Measurements from ENCODE around the gene KIF2C. TPM values are rescaled to one million over a fixed set of nuclear protein-coding genes. Genes with fewer than 3 reads are reported as not detected.

Gene KIF2C
- polyA plus RNA-seq (2013, experiment 1 of 2), result 5.2 TPM
- 4.9 TPM for polyA plus RNA-seq (2013, experiment 2 of 2)

DNA sequence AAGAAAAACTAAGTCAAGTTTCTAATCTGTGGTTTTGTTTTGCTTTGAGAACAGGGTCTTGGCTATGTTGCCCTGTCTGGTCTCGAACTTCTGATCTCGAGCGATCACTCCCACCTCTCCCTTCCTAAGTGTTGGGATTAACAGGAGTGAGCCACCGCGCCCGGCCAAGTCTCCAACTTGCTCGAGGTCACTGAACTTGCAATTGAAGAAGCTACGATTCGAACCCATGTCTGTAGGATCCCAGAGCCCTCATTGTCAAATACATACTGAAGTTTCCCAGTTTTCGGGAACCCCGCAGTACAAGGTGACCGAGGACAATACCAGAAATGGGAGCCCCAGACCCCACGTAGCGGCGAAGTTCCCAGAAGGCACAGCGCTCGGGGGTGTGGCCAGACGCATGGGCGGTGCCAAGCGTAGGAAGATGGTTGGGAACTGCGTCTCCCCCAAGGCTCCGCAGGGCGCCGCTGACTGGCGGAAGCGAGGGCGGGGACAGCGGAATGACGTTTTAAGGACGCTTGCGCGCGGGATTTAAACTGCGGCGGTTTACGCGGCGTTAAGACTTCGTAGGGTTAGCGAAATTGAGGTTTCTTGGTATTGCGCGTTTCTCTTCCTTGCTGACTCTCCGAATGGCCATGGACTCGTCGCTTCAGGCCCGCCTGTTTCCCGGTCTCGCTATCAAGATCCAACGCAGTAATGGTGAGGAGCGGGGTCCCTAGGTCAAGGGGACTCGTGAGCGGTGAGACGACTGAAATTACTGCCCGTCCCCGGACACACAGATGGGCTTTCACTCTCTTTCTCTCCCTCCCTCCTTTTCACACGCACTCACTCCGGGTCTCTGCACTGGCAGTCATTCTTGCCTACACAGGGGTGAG lies at the start of gene KIF2C:
KIF2C (plus strand) TSS at position 531 of the 872 bp plus-strand sequence; CDS start at position 627, 96 bp downstream.
- Histone ChIP-seq H3K36me3 (ENCODE audit: control insufficient read depth in 1 of 2, insufficient read depth in 2 of 2, low read depth in 1 of 2, low read length in 2 of 2) (no peaks in the 10 kb centered on the region), H2BK12ac (ENCODE audit: low read length in 2 of 2) (no peak within 1 kb of the TSS), H2AFZ (ENCODE audit: low read depth, low read length) (peak within 1 kb of the TSS; percentile 94), H3K79me1 (replicated peaks; ENCODE audit: low read length, poor library complexity, severe bottlenecking) (peaks cover 22% of the 10 kb centered on the region), H3K4me3 (ENCODE audit: insufficient read depth in 1 of 2, low read depth in 1 of 2, low read length in 2 of 2) (peak within 1 kb of the TSS; percentile 65 to 99), H3K4ac (ENCODE audit: low read depth in 1 of 2, low read length in 2 of 2) (peak within 1 kb of the TSS; percentile 64 to 74), H4K91ac (ENCODE audit: low read length) (peak within 1 kb of the TSS; percentile 52), H3K4me1 (ENCODE audit: control insufficient read depth, insufficient read depth, low read depth, low read length) (peaks cover 6% of the 10 kb centered on the region), H3K18ac (ENCODE audit: low read depth in 1 of 2, low read length in 2 of 2) (peak within 1 kb of the TSS; percentile 81 to 84), H3K9ac (ENCODE audit: low read length) (peak within 1 kb of the TSS; percentile 96), H4K8ac (ENCODE audit: low read length) (peak within 1 kb of the TSS; percentile 81), H3K27ac (ENCODE audit: low read length, poor library complexity, severe bottlenecking) (peak within 1 kb of the TSS; percentile 86), H3K14ac (ENCODE audit: low read length in 2 of 2) (no peak within 1 kb of the TSS), H3K23ac (ENCODE audit: low read length in 2 of 2) (peak within 1 kb of the TSS in 1 of 2 experiments; percentile 37), H2BK120ac (ENCODE audit: low read depth, low read length) (peak within 1 kb of the TSS; percentile 51), H2BK5ac (ENCODE audit: low read depth, low read length, poor library complexity, severe bottlenecking) (no peak within 1 kb of the TSS), H3K27me3 (ENCODE audit: control insufficient read depth in 1 of 2, insufficient read depth in 1 of 2, low read length in 2 of 2) (no peaks in the 10 kb centered on the region), H3K9me3 (ENCODE audit: control insufficient read depth, low read length) (no peaks in the 10 kb centered on the region), H3K4me2 (ENCODE audit: low read length, poor library complexity, severe bottlenecking) (peak within 1 kb of the TSS; percentile 91), H2BK15ac (ENCODE audit: low read depth, poor library complexity, severe bottlenecking) (no peak within 1 kb of the TSS), H2AK5ac (ENCODE audit: low read length, severe bottlenecking) (no peak within 1 kb of the TSS)
- WGBS, result 10% methylated on average over 57 of the region's 57 CpGs
- DNase-seq, result peak; percentile 96

DNA sequence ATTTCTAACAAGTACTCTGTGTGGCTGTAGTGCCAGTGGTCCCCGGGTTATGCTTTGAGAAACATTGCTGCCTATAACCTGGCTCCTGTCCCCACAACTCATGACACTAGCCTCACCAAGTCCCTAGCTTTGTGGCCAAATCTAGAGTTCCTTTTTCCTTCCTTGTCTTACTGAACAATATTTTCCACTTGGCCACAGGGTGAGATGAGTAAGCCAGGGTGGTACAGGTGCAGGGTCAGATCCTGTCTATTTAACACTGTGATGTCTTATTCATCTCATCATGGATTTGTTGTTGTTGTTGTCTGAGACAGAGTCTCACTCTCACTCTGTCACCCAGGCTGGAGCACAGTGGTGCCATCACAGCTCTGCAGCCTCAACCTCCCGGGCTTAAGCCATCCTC lies 46.5 kb upstream of the KIF2C start:
- H2AK5ac ChIP-seq (ENCODE audit: low read length, severe bottlenecking), result no peak overlapping the region
- no peak overlapping the region for H2BK15ac ChIP-seq (ENCODE audit: low read depth, poor library complexity, severe bottlenecking)
- DNase-seq, result no peak
- H3K4me2 ChIP-seq (ENCODE audit: low read length, poor library complexity, severe bottlenecking), result no peak overlapping the region
- H2AFZ ChIP-seq (ENCODE audit: low read depth, low read length), result no peak overlapping the region
- H3K4me1 ChIP-seq (ENCODE audit: control insufficient read depth, insufficient read depth, low read depth, low read length), result peaks cover 1% of the 10 kb centered on the region
- no peak overlapping the region for H2BK120ac ChIP-seq (ENCODE audit: low read depth, low read length)
- H3K27me3 ChIP-seq (ENCODE audit: control insufficient read depth in 1 of 2, insufficient read depth in 1 of 2, low read length in 2 of 2), result no peaks in the 10 kb centered on the region
- H4K8ac ChIP-seq (ENCODE audit: low read length), result no peak overlapping the region
- H4K91ac ChIP-seq (ENCODE audit: low read length), result no peak overlapping the region
- H3K36me3 ChIP-seq (ENCODE audit: control insufficient read depth in 1 of 2, insufficient read depth in 2 of 2, low read depth in 1 of 2, low read length in 2 of 2), result peaks cover 0 to 18% of the 10 kb centered on the region in 2 experiments
- 100% methylated on average over 1 of the region's 2 CpGs for WGBS
- H3K18ac ChIP-seq (ENCODE audit: low read depth in 1 of 2, low read length in 2 of 2), result no peak overlapping the region
- no peaks in the 10 kb centered on the region for H3K9me3 ChIP-seq (ENCODE audit: control insufficient read depth, low read length)
- no peak overlapping the region for H2BK5ac ChIP-seq (ENCODE audit: low read depth, low read length, poor library complexity, severe bottlenecking)
- H3K23ac ChIP-seq (ENCODE audit: low read length in 2 of 2), result no peak overlapping the region
- H3K27ac ChIP-seq (ENCODE audit: low read length, poor library complexity, severe bottlenecking), result no peak overlapping the region
- no peak overlapping the region for H3K9ac ChIP-seq (ENCODE audit: low read length)
- no peak overlapping the region for H3K4ac ChIP-seq (ENCODE audit: low read depth in 1 of 2, low read length in 2 of 2)
- H3K4me3 ChIP-seq (ENCODE audit: insufficient read depth in 1 of 2, low read depth in 1 of 2, low read length in 2 of 2), result no peak overlapping the region
- no peak overlapping the region for H3K14ac ChIP-seq (ENCODE audit: low read length in 2 of 2)
- H2BK12ac ChIP-seq (ENCODE audit: low read length in 2 of 2), result no peak overlapping the region
- no peaks in the 10 kb centered on the region for H3K79me1 ChIP-seq (replicated peaks; ENCODE audit: low read length, poor library complexity, severe bottlenecking)

DNA sequence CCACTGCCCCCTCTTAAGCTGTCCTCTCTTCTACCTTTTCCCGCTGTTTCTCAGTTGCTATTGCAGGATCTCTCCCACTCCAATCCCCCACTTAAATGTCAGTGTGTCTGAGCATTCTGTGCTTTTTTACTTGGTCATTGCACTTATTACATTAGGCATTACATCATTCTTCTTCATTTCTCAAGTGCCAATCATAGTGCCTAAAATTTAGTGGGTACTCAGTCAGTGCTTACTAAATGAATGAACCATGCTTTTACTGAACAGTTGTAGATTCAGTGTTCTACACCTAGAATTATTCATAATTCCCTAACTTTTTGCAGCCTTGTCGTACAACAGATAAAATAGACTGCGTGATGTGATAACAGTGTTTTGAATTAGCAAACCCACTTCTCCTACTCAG lies 45.7 kb upstream of the KIF2C start:
- Histone ChIP-seq H2BK5ac (ENCODE audit: low read depth, low read length, poor library complexity, severe bottlenecking) (no peak overlapping the region), H3K18ac (ENCODE audit: low read depth in 1 of 2, low read length in 2 of 2) (no peak overlapping the region), H3K27me3 (ENCODE audit: control insufficient read depth in 1 of 2, insufficient read depth in 1 of 2, low read length in 2 of 2) (no peaks in the 10 kb centered on the region), H2BK12ac (ENCODE audit: low read length in 2 of 2) (no peak overlapping the region), H3K14ac (ENCODE audit: low read length in 2 of 2) (no peak overlapping the region), H3K36me3 (ENCODE audit: control insufficient read depth in 1 of 2, insufficient read depth in 2 of 2, low read depth in 1 of 2, low read length in 2 of 2) (peaks cover 0 to 18% of the 10 kb centered on the region in 2 experiments), H2BK120ac (ENCODE audit: low read depth, low read length) (no peak overlapping the region), H2BK15ac (ENCODE audit: low read depth, poor library complexity, severe bottlenecking) (no peak overlapping the region), H4K8ac (ENCODE audit: low read length) (no peak overlapping the region), H3K27ac (ENCODE audit: low read length, poor library complexity, severe bottlenecking) (no peak overlapping the region), H3K4me2 (ENCODE audit: low read length, poor library complexity, severe bottlenecking) (no peak overlapping the region), H3K79me1 (replicated peaks; ENCODE audit: low read length, poor library complexity, severe bottlenecking) (no peaks in the 10 kb centered on the region), H2AK5ac (ENCODE audit: low read length, severe bottlenecking) (no peak overlapping the region), H3K9me3 (ENCODE audit: control insufficient read depth, low read length) (no peaks in the 10 kb centered on the region), H3K4ac (ENCODE audit: low read depth in 1 of 2, low read length in 2 of 2) (no peak overlapping the region), H3K9ac (ENCODE audit: low read length) (no peak overlapping the region), H3K23ac (ENCODE audit: low read length in 2 of 2) (no peak overlapping the region), H3K4me1 (ENCODE audit: control insufficient read depth, insufficient read depth, low read depth, low read length) (peaks cover 1% of the 10 kb centered on the region), H4K91ac (ENCODE audit: low read length) (no peak overlapping the region), H3K4me3 (ENCODE audit: insufficient read depth in 1 of 2, low read depth in 1 of 2, low read length in 2 of 2) (no peak overlapping the region), H2AFZ (ENCODE audit: low read depth, low read length) (no peak overlapping the region)
- WGBS, result 96% methylated on average over 3 of the region's 3 CpGs
- DNase-seq, result no peak

DNA sequence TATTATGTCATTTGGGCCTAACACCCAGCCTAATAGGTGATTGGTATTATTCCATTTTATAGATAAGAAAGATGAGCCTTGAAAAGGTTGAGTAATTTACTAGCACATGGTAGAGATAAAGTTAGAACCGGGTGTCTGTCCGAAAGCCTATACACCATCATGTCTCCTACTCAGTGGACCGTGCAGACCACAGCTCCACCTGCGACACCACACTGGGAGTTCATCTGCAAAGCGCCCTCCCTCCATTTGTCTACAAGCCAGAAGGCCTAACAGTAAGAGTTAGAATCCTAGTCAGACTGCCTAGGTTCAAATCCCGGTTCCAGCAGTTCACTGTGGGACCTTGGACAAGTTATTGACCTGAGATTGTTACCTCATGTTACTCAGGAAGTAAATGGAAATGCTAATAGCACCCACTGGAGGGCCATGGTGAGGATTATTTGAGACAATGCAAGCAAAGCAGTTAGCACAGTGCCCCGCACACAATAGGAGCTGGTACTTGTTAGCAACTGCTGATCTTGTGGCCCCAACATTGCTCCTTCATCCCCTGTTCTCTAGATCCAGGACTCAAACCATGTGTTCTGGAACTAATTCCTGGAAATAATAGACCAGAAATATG lies 44.7 kb upstream of the KIF2C start:
- no peak overlapping the region for H3K14ac ChIP-seq (ENCODE audit: low read length in 2 of 2)
- H3K18ac ChIP-seq (ENCODE audit: low read depth in 1 of 2, low read length in 2 of 2), result no peak overlapping the region
- no peaks in the 10 kb centered on the region for H3K79me1 ChIP-seq (replicated peaks; ENCODE audit: low read length, poor library complexity, severe bottlenecking)
- no peak overlapping the region for H3K4me2 ChIP-seq (ENCODE audit: low read length, poor library complexity, severe bottlenecking)
- H2BK120ac ChIP-seq (ENCODE audit: low read depth, low read length), result no peak overlapping the region
- no peaks in the 10 kb centered on the region for H3K27me3 ChIP-seq (ENCODE audit: control insufficient read depth in 1 of 2, insufficient read depth in 1 of 2, low read length in 2 of 2)
- peaks cover 1% of the 10 kb centered on the region for H3K4me1 ChIP-seq (ENCODE audit: control insufficient read depth, insufficient read depth, low read depth, low read length)
- no peak overlapping the region for H3K4me3 ChIP-seq (ENCODE audit: insufficient read depth in 1 of 2, low read depth in 1 of 2, low read length in 2 of 2)
- H3K9ac ChIP-seq (ENCODE audit: low read length), result no peak overlapping the region
- no peak overlapping the region for H2BK5ac ChIP-seq (ENCODE audit: low read depth, low read length, poor library complexity, severe bottlenecking)
- no peak overlapping the region for H4K91ac ChIP-seq (ENCODE audit: low read length)
- H3K36me3 ChIP-seq (ENCODE audit: control insufficient read depth in 1 of 2, insufficient read depth in 2 of 2, low read depth in 1 of 2, low read length in 2 of 2), result peaks cover 0 to 18% of the 10 kb centered on the region in 2 experiments
- no peak overlapping the region for H3K27ac ChIP-seq (ENCODE audit: low read length, poor library complexity, severe bottlenecking)
- no peak overlapping the region for H3K4ac ChIP-seq (ENCODE audit: low read depth in 1 of 2, low read length in 2 of 2)
- H2BK15ac ChIP-seq (ENCODE audit: low read depth, poor library complexity, severe bottlenecking), result no peak overlapping the region
- no peaks in the 10 kb centered on the region for H3K9me3 ChIP-seq (ENCODE audit: control insufficient read depth, low read length)
- H3K23ac ChIP-seq (ENCODE audit: low read length in 2 of 2), result no peak overlapping the region
- no peak overlapping the region for H2AFZ ChIP-seq (ENCODE audit: low read depth, low read length)
- 85% methylated on average over 7 of the region's 7 CpGs for WGBS
- no peak overlapping the region for H4K8ac ChIP-seq (ENCODE audit: low read length)
- DNase-seq, result no peak
- H2AK5ac ChIP-seq (ENCODE audit: low read length, severe bottlenecking), result no peak overlapping the region
- H2BK12ac ChIP-seq (ENCODE audit: low read length in 2 of 2), result no peak overlapping the region

Measured in mesenchymal stem cell (in vitro differentiated cells and primary cell).